IMR-90 (cell line): ENCODE results near the gene SIM1. TPM values are rescaled to one million over a fixed set of nuclear protein-coding genes. Genes with fewer than 3 reads are reported as not detected.

Experiments used
- ATAC-seq: fragments of 200-7000 bp; cut with Tn5 transposase; 2 replicates; pipeline ENCODE4 v1.9.1; 2020; ENCODE audit warnings: low read depth, mild to moderate bottlenecking, moderate library complexity
- BruUV-seq: library from RNA; stranded (reverse); fragments of 400-500 nt; replicated peaks from 2 replicates; lab custom pipeline; 2021; lab: Mats Ljungman, UMichigan
- CTCF ChIA-PET: fragments of 300-600 bp; formaldehyde crosslinking; extraction: SDS; loops from one replicate; lab custom pipeline; 2021; ENCODE audit warnings: antibody characterized with exemption; lab: Yijun Ruan, JAX
- POLR2A ChIA-PET: fragments of 300-600 bp; sonication (Branson Sonifier 250); formaldehyde crosslinking; loops from one replicate; lab custom pipeline; 2022; ENCODE audit warnings: antibody characterized with exemption; ENCODE audit not compliant: unreplicated experiment; lab: Charles Lee
- DNase-seq: peaks from one replicate; pipeline ENCODE4 v3.0.0; 2013
- H2AFZ ChIP-seq: replicated peaks from 2 replicates; pipeline ENCODE3; 2013; ENCODE audit warnings: low read length, mild to moderate bottlenecking; ENCODE audit not compliant: poor library complexity
- H2AK5ac ChIP-seq: 2 replicates; pipeline ENCODE4 v1.6.1; 2013; ENCODE audit warnings: low read depth, low read length, inconsistent platforms
- H2AK9ac ChIP-seq: replicated peaks from 2 replicates; pipeline ENCODE3; 2013; ENCODE audit warnings: mild to moderate bottlenecking, low read depth, low read length, moderate library complexity; ENCODE audit not compliant: poor library complexity
- H2BK120ac ChIP-seq: 2 replicates; pipeline ENCODE4 v1.6.1; 2013; ENCODE audit warnings: low read depth, low read length, inconsistent platforms
- H2BK15ac ChIP-seq: 3 replicates; pipeline ENCODE4 v1.6.1; 2013; ENCODE audit warnings: low read depth, low read length, inconsistent platforms
- H2BK20ac ChIP-seq: 2 replicates; pipeline ENCODE4 v1.6.1; 2013; ENCODE audit warnings: low read depth, mild to moderate bottlenecking, inconsistent platforms, low read length, moderate library complexity
- H2BK5ac ChIP-seq: 2 replicates; pipeline ENCODE4 v1.6.1; 2013; ENCODE audit warnings: mild to moderate bottlenecking, low read depth, low read length, inconsistent platforms; ENCODE audit not compliant: poor library complexity, severe bottlenecking
- H3K14ac ChIP-seq: replicated peaks from 2 replicates; pipeline ENCODE4 v1.6.1; 2013; ENCODE audit warnings: low read depth, low read length, inconsistent platforms
- H3K18ac ChIP-seq: 2 replicates; pipeline ENCODE4 v1.6.1; 2013; ENCODE audit warnings: low read depth, low read length, control low read depth
- H3K23ac ChIP-seq: 2 replicates; pipeline ENCODE4 v1.6.1; 2013; ENCODE audit warnings: low read depth, low read length, inconsistent platforms
- H3K27ac ChIP-seq: 2 replicates; pipeline ENCODE4 v1.5.1; 2013; ENCODE audit warnings: mild to moderate bottlenecking, control low read depth, low read length; ENCODE audit not compliant: insufficient read depth
- H3K27me3 ChIP-seq: 2 replicates; pipeline ENCODE4 v1.6.1; 2013; ENCODE audit warnings: low read length; ENCODE audit not compliant: control insufficient read depth, insufficient read depth
- H3K36me3 ChIP-seq: 2 replicates; pipeline ENCODE4 v1.6.1; 2013; ENCODE audit warnings: low read length, mixed read lengths; ENCODE audit not compliant: control insufficient read depth, insufficient read depth
- H3K4ac ChIP-seq: 2 replicates; pipeline ENCODE4 v1.6.1; 2013; ENCODE audit warnings: low read depth, low read length, inconsistent platforms
- H3K4me1 ChIP-seq: 2 replicates; pipeline ENCODE4 v1.6.1; 2013; ENCODE audit warnings: low read length, mixed read lengths; ENCODE audit not compliant: control insufficient read depth, insufficient read depth
- H3K4me2 ChIP-seq: 2 replicates; pipeline ENCODE4 v1.6.1; 2013; ENCODE audit warnings: low read depth, mild to moderate bottlenecking, control low read depth, low read length, moderate library complexity
- H3K4me3 ChIP-seq: 2 replicates; pipeline ENCODE4 v1.5.1; 2013; ENCODE audit warnings: low read depth, mild to moderate bottlenecking, control low read depth, low read length, moderate library complexity; ENCODE audit not compliant: insufficient read depth
- H3K56ac ChIP-seq: 2 replicates; pipeline ENCODE4 v1.6.1; 2013; ENCODE audit warnings: low read length, inconsistent platforms; ENCODE audit not compliant: insufficient read depth; ENCODE audit errors: extremely low read depth
- H3K79me1 ChIP-seq, 2 experiments: 2 replicates each; pipeline ENCODE4 v1.6.1; 2013; ENCODE audit warnings: low read length in 2 of 2, inconsistent platforms in 1 of 2, low read depth in 1 of 2
- H3K9ac ChIP-seq: 2 replicates; pipeline ENCODE4 v1.6.1; 2013; ENCODE audit warnings: low read depth, low read length, control low read depth
- H3K9me1 ChIP-seq: 2 replicates; pipeline ENCODE4 v1.6.1; 2013; ENCODE audit warnings: low read length, inconsistent platforms; ENCODE audit not compliant: insufficient read depth
- H3K9me3 ChIP-seq: 2 replicates; pipeline ENCODE4 v1.6.1; 2013; ENCODE audit warnings: low read length; ENCODE audit not compliant: control insufficient read depth, insufficient read depth
- H4K20me1 ChIP-seq: 2 replicates; pipeline ENCODE4 v1.6.1; 2013; ENCODE audit warnings: low read length, inconsistent platforms; ENCODE audit not compliant: insufficient read depth
- H4K5ac ChIP-seq: 2 replicates; pipeline ENCODE4 v1.6.1; 2013; ENCODE audit warnings: mild to moderate bottlenecking, low read depth, low read length, control low read depth
- H4K8ac ChIP-seq, 2 experiments: 2 replicates each; pipeline ENCODE4 v1.6.1; 2013; ENCODE audit warnings: low read depth in 2 of 2, low read length in 2 of 2, control low read depth in 1 of 2, inconsistent platforms in 1 of 2
- H4K91ac ChIP-seq: 2 replicates; pipeline ENCODE4 v1.6.1; 2013; ENCODE audit warnings: low read depth, low read length, inconsistent platforms; ENCODE audit not compliant: insufficient read depth
- CHD1 ChIP-seq: IDR thresholded peaks from 2 replicates; pipeline ENCODE4 v1.6.1; 2012; ENCODE audit warnings: low read depth, low read length, improper control_type of control experiment
- CTCF ChIP-seq: conservative IDR thresholded peaks from 2 replicates; pipeline ENCODE4 v1.5.1; 2012; ENCODE audit warnings: mild to moderate bottlenecking, low read depth, low read length, improper control_type of control experiment
- ELK1 ChIP-seq: fragments of 150-350 bp; IDR thresholded peaks from 2 replicates; pipeline ENCODE4 v1.6.1; 2016; ENCODE audit warnings: low read depth, mild to moderate bottlenecking, low read length, moderate library complexity, borderline replicate concordance
- MAFK ChIP-seq: IDR thresholded peaks from 2 replicates; pipeline ENCODE4 v1.6.1; 2012; ENCODE audit warnings: low read depth, low read length, improper control_type of control experiment
- MAZ ChIP-seq: IDR thresholded peaks from 2 replicates; pipeline ENCODE4 v1.6.1; 2012; ENCODE audit warnings: low read depth, mild to moderate bottlenecking, low read length, improper control_type of control experiment, moderate library complexity, borderline replicate concordance
- MXI1 ChIP-seq: IDR thresholded peaks from 2 replicates; pipeline ENCODE4 v1.6.1; 2012; ENCODE audit warnings: low read depth, mild to moderate bottlenecking, low read length, moderate library complexity, borderline replicate concordance
- NFE2L2 ChIP-seq: fragments of 150-350 bp; IDR thresholded peaks from 2 replicates; pipeline ENCODE4 v1.6.1; 2016; ENCODE audit warnings: low read depth, mild to moderate bottlenecking, low read length
- POLR2A ChIP-seq: IDR thresholded peaks from 2 replicates; pipeline ENCODE4 v1.6.1; 2012; ENCODE audit warnings: mild to moderate bottlenecking, low read depth, low read length
- RAD21 ChIP-seq: IDR thresholded peaks from 2 replicates; pipeline ENCODE4 v1.6.1; 2012; ENCODE audit warnings: low read length, improper control_type of control experiment
- RCOR1 ChIP-seq: IDR thresholded peaks from 2 replicates; pipeline ENCODE4 v1.6.1; 2012; ENCODE audit warnings: mild to moderate bottlenecking, low read length, improper control_type of control experiment; ENCODE audit not compliant: insufficient replicate concordance
- RFX5 ChIP-seq: IDR thresholded peaks from 2 replicates; pipeline ENCODE4 v1.8.0; 2012; ENCODE audit warnings: low read depth, mild to moderate bottlenecking, low read length, moderate library complexity
- SMC3 ChIP-seq: fragments of 150-350 bp; IDR thresholded peaks from 2 replicates; pipeline ENCODE4 v1.6.1; 2016; ENCODE audit warnings: low read depth, mild to moderate bottlenecking, antibody characterized with exemption, low read length, moderate library complexity
- WGBS, 2 experiments: methylation state at CpG; one replicate each; pipeline versions ENCODE4 v1.1.5 to v1.1.7; 2013; ENCODE audit warnings: missing lambda C conversion rate in 2 of 2; ENCODE audit not compliant: insufficient read length in 1 of 2; ENCODE audit errors: extremely low coverage in 2 of 2; 5-methylcytosine and 5-hydroxymethylcytosine counted together
- dilution Hi-C: fragments of 300-500 bp; cut with HindIII; formaldehyde crosslinking; loops from one replicate; pipeline ENCODE4 v1.14.3; 2018; ENCODE audit warnings: low sequenced_read_pairs; ENCODE audit not compliant: unreplicated experiment
- in situ Hi-C: fragments of 300-500 bp; cut with MboI; formaldehyde crosslinking; loops from 3 replicates; pipeline ENCODE4 v1.14.3; 2019; ENCODE audit warnings: low sequenced_read_pairs, inconsistent platforms, mixed read lengths
- intact Hi-C: fragments of 100-400 bp; cut with micrococcal nuclease; formaldehyde crosslinking; loops from 2 replicates; pipeline ENCODE4 v1.10.0; 2022
- polyA plus RNA-seq, 3 experiments: library from polyadenylated mRNA; depleted of rRNA; stranded (reverse); fragments of >200 nt; gene quantifications; 2 replicates each; pipeline ENCODE4 v1.2.3, GENCODE V29; 2012; ENCODE audit warnings: low replicate concordance in 1 of 3
- total RNA-seq: library from RNA; depleted of rRNA; stranded (reverse); fragments of >200 nt; gene quantifications from 2 replicates; pipeline ENCODE4 v1.2.3, GENCODE V29; 2012

The SIM1 gene
- total and polyA plus RNA-seq, 2 of the 4 experiments (the other 2 are of a cell fraction), result not detected

- no peak overlapping the region for H2BK5ac ChIP-seq
- ATAC-seq, result no peak
- peaks cover 2% of the 10 kb centered on the region; the same call in 1 of the 2 replicates for H3K4me1 ChIP-seq
- H3K9me1 ChIP-seq, result peaks cover 2% of the 10 kb centered on the region; the same call in 1 of the 2 replicates
- H3K56ac ChIP-seq, result no peak overlapping the region
- no peaks in the 10 kb centered on the region for H3K36me3 ChIP-seq
- ChIA-PET POLR2A (no interaction called here), CTCF (no interaction called here)
- no peak overlapping the region for H2AK9ac ChIP-seq
- intact Hi-C loops (loop anchor here (5.0 kb wide), 1 partner anchor 219 kb away; no protein-coding TSS in a partner anchor), in situ Hi-C loops (no loop called here), dilution Hi-C loops (no loop called here)
- H3K9ac ChIP-seq, result no peak overlapping the region
- H4K5ac ChIP-seq, result no peak overlapping the region
- no peak overlapping the region for H4K8ac ChIP-seq
- H2AK5ac ChIP-seq, result no peak overlapping the region
- no peak overlapping the region for H2AFZ ChIP-seq
- no peak overlapping the region for H3K4ac ChIP-seq
- BruUV-seq, result no TSS peak
- H3K27me3 ChIP-seq, result peaks cover 79% of the 10 kb centered on the region
- no peak overlapping the region for H2BK15ac ChIP-seq
- H3K18ac ChIP-seq, result no peak overlapping the region
- peaks cover 8% of the 10 kb centered on the region; the same call in 1 of the 2 replicates for H4K20me1 ChIP-seq
- peak overlapping the region; percentile 48; the same call in 1 of the 2 replicates for H3K23ac ChIP-seq
- 9% methylated on average over 13 of the region's 23 CpGs; no CpG with 5 or more reads in 1 of the 2 experiments for WGBS, 2 experiments
- peaks cover 25% of the 10 kb centered on the region for H3K9me3 ChIP-seq
- H3K4me2 ChIP-seq, result peak overlapping the region; percentile 11; the same call in 1 of the 2 replicates
- no peak overlapping the region for H3K4me3 ChIP-seq
- DNase-seq, result no peak
- TF ChIP-seq CHD1 (no peak), MAZ (no peak), RAD21 (no peak), RCOR1 (no peak), POLR2A (no peak), ELK1 (no peak), MAFK (no peak), SMC3 (no peak), CTCF (no peak), RFX5 (no peak), NFE2L2 (no peak), MXI1 (no peak)
- H4K91ac ChIP-seq, result no peak overlapping the region
- H2BK120ac ChIP-seq, result no peak overlapping the region
- H3K14ac ChIP-seq, result no peak overlapping the region
- no peaks in the 10 kb centered on the region for H3K79me1 ChIP-seq
- H2BK20ac ChIP-seq, result no peak overlapping the region
- no peak overlapping the region for H3K27ac ChIP-seq
Observed at GRCh38 chr6:100446115-100447080, 18.3 kb downstream of the SIM1 start.
